Upper lobe of left lung (tissue), 6 donors: ENCODE data around the gene SLF2. TPM values are rescaled to one million over a fixed set of nuclear protein-coding genes. Genes with fewer than 3 reads are reported as not detected.

Source experiments
- ATAC-seq, 2 donors: fragments of 200-7000 bp; cut with Tn5 transposase; one replicate each; pipeline ENCODE4 v1.9.1; 2022; ENCODE audit warnings: mild to moderate bottlenecking in 2 of 2, moderate library complexity in 2 of 2; ENCODE audit not compliant: low FRiP score in 2 of 2
- DNase-seq, 2 donors: peaks; one replicate each; pipeline ENCODE4 v3.0.0-alpha.2; 2019 to 2020
- H3K27ac ChIP-seq, 4 donors: fragments of 200-600 bp; sonication (generic); one replicate each; pipeline ENCODE4 v1.5.1; 2016 to 2019
- H3K27me3 ChIP-seq, 4 donors: fragments of 200-600 bp; sonication (generic); one replicate each; pipeline ENCODE4 v1.5.1; 2017 to 2019
- H3K36me3 ChIP-seq, 4 donors: fragments of 200-600 bp; sonication (generic); one replicate each; pipeline ENCODE4 v1.5.1; 2016 to 2019
- H3K4me1 ChIP-seq, 4 donors: fragments of 200-600 bp; sonication (generic); one replicate each; pipeline ENCODE4 v1.5.1; 2018 to 2019
- H3K4me3 ChIP-seq, 4 donors: fragments of 200-600 bp; sonication (generic); one replicate each; pipeline ENCODE4 v1.5.1; 2017 to 2019; ENCODE audit warnings: mild to moderate bottlenecking in 2 of 4, moderate library complexity in 1 of 4
- H3K9me3 ChIP-seq, 4 donors: fragments of 200-600 bp; sonication (generic); one replicate each; pipeline ENCODE4 v1.5.1; 2018 to 2019
- EP300 ChIP-seq, 4 donors: sonication (generic); formaldehyde crosslinking; IDR thresholded peaks; one replicate each; pipeline ENCODE4 v1.5.1; 2017; ENCODE audit warnings: antibody characterized with exemption in 4 of 4, control low read depth in 2 of 4
- POLR2A ChIP-seq, 4 donors: fragments of 450-650 bp; IDR thresholded peaks; one replicate each; pipeline ENCODE4 v1.5.1; 2016 to 2017; ENCODE audit warnings: antibody characterized with exemption in 4 of 4, mild to moderate bottlenecking in 2 of 4
- POLR2AphosphoS5 ChIP-seq, 2 donors: sonication (generic); formaldehyde crosslinking; IDR thresholded peaks; one replicate each; pipeline ENCODE4 v1.5.1; 2017; ENCODE audit warnings: antibody characterized with exemption in 2 of 2
- WGBS, 2 donors: methylation state at CpG; one replicate each; pipeline ENCODE4 v1.1.5; 2017 to 2018; 5-methylcytosine and 5-hydroxymethylcytosine counted together
- total RNA-seq, 6 donors: library from RNA; depleted of rRNA in 4 of 6; stranded (reverse); fragments of >200 nt in 4 of 6; gene quantifications; one replicate each; pipeline versions ENCODE4 v1.1.0 to v1.2.1, GENCODE V29; 2016 to 2021
- TF ChIP-seq, protein P1 (sequence below), 6 experiments: fragments of 450-650 bp in 4 of 6; fragments of 200-600 bp in 2 of 6; sonication (generic) in 2 of 6; IDR thresholded peaks; one replicate each; pipeline ENCODE4 v1.5.1; 2016 to 2019; ENCODE audit warnings: antibody characterized with exemption in 6 of 6
- donor health status: DM: no; HTN: no; CAD: no; lungs with moderate emphysema.
- donor health status: DM: no; HTN: yes; CAD: no; lungs with severe emphysema.

Gene SLF2
- total RNA-seq, 6 donors from 2014 or later = 13.4 to 60.8 (median 28.2) TPM

DNA sequence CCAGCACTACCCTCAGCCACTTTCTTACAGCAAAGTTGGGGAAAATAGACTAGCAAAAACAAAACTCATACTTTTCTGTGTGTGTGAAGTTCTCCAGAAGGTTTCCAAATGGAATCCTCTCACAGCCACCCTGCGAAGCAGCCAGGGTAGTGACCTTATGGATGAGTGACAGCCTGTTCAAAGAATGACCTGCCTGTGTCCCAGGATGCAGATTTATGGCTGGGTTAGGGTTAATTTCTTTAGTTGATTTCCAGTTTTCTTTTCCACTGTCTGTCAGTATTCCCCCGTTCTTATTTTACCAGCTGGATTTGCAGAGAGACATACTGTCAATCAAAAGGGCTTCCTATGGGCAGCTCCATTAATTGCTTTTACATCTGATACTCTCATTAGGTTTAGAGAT lies 54.1 kb downstream of the SLF2 start:
- Histone ChIP-seq H3K36me3 (peaks cover 4 to 27% (median 11%) of the 10 kb centered on the region in 4 donors), H3K27me3 (no peaks in the 10 kb centered on the region), H3K4me3 (no peak overlapping the region), H3K27ac (no peak overlapping the region), H3K9me3 (no peaks in the 10 kb centered on the region), H3K4me1 (peaks cover 4 to 24% (median 16%) of the 10 kb centered on the region in 4 donors)
- 77 to 82% methylated on average over 2 of the region's 2 CpGs for WGBS, 2 donors
- TF ChIP-seq POLR2A (IDR thresholded peaks at IDR 0.05) (no peak), POLR2AphosphoS5 (IDR thresholded peaks at IDR 0.05) (no peak), EP300 (IDR thresholded peaks at IDR 0.05) (no peak)
- TF ChIP-seq, protein P1, sequence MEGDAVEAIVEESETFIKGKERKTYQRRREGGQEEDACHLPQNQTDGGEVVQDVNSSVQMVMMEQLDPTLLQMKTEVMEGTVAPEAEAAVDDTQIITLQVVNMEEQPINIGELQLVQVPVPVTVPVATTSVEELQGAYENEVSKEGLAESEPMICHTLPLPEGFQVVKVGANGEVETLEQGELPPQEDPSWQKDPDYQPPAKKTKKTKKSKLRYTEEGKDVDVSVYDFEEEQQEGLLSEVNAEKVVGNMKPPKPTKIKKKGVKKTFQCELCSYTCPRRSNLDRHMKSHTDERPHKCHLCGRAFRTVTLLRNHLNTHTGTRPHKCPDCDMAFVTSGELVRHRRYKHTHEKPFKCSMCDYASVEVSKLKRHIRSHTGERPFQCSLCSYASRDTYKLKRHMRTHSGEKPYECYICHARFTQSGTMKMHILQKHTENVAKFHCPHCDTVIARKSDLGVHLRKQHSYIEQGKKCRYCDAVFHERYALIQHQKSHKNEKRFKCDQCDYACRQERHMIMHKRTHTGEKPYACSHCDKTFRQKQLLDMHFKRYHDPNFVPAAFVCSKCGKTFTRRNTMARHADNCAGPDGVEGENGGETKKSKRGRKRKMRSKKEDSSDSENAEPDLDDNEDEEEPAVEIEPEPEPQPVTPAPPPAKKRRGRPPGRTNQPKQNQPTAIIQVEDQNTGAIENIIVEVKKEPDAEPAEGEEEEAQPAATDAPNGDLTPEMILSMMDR (IDR thresholded peaks at IDR 0.05) = no peak
- DNase-seq (no peak), ATAC-seq (no peak)

DNA sequence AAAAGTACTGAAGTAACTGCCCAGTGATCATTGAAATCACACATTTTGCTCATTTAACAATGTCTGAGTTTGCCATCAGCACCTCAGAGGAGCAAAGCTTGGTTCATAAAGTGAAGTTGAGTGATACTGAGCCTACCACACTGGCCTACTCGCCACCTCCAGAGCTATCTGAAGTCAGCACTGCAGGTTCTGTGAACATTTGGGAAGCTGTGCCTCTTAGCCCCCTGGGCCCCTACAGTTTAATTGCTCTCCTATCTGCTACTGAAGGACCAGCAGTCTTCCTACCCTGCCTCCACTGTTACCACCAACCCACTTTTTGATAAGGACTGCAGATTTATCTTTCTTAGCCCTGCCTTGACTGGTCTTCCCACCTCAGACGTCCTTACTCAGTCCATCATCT lies 54.6 kb downstream of the SLF2 start:
- WGBS, 2 donors = 93 to 94% methylated on average over 2 of the region's 2 CpGs
- TF ChIP-seq EP300 (IDR thresholded peaks at IDR 0.05) (no peak), POLR2AphosphoS5 (IDR thresholded peaks at IDR 0.05) (no peak)

DNA sequence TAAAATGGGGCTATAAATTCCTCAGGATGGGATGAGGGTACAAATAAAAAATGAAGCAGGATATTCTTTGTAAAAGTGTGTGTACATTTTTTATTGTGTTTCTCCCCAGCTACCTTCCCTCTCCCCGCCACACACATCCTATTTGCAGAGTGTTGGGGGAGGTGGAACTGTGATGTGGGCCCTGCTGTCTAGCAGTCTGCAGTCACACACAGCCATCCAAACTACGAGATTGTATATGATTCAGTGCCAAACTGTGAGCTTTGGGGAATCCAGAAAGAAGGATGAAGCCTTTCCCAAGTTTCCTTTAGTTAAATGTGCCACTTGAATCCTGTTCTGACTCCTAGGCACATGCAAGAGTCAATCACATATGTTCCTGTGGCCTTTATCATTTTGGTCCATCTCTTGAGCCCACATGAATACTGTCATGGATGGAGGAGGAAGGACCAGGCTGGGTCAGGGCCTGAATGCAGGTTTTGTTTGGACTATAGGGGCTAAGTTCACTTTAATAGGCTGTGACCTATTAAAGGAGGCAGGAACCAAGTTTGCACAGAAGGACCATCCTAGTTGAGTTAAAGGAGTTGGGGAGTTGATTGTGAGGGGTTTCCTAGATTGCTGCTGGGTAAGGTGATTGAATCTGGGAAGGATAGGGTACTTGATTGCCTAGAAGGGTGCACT lies 55.4 kb downstream of the SLF2 start:
- Histone ChIP-seq H3K27me3 (no peaks in the 10 kb centered on the region), H3K9me3 (no peaks in the 10 kb centered on the region), H3K36me3 (peaks cover 0 to 14% (median 7%) of the 10 kb centered on the region in 4 donors), H3K4me3 (no peak overlapping the region), H3K27ac (no peak overlapping the region), H3K4me1 (peaks cover 4 to 24% (median 16%) of the 10 kb centered on the region in 4 donors)
- TF ChIP-seq EP300 (IDR thresholded peaks at IDR 0.05) = no peak
- TF ChIP-seq POLR2AphosphoS5 (IDR thresholded peaks at IDR 0.05) = no peak
- TF ChIP-seq, protein P1 (IDR thresholded peaks at IDR 0.05) = no peak
- TF ChIP-seq POLR2A (IDR thresholded peaks at IDR 0.05) = no peak
- WGBS, 2 donors = 78 to 92% methylated on average over 2 of the region's 2 CpGs
- no peak for ATAC-seq
- no peak for DNase-seq

More for the DNA sequence above, 54.6 kb downstream of the SLF2 start:
- H3K36me3 ChIP-seq = peaks cover 0 to 23% (median 9%) of the 10 kb centered on the region in 4 donors
- H3K4me1 ChIP-seq = peaks cover 4 to 24% (median 16%) of the 10 kb centered on the region in 4 donors
- H3K4me3 ChIP-seq = no peak overlapping the region
- H3K27ac ChIP-seq = no peak overlapping the region
- DNase-seq = no peak
- no peaks in the 10 kb centered on the region for H3K9me3 ChIP-seq
- no peak for ATAC-seq
- no peaks in the 10 kb centered on the region for H3K27me3 ChIP-seq

DNA sequence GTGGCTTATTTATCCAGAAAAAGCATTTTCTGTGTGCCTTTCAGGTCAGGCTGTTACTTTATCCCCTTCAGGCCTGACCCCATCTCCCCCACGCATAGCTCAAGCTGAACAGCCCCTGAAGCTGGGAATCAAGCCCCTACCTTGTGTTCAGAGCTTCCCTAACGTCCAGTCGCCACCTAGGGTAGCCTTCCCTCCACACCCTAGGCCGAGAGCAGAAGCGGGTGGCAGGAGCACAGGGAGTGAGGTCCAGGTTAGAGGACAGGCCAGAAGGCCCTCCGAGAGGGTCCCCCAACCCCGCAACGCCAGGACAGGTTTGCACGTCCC lies 56.1 kb downstream of the SLF2 start:
- H3K4me3 ChIP-seq = peak overlapping the region; percentile 48 to 76 (median 60)
- ATAC-seq = peak in 1 of 2 donors; percentile 5
- peaks cover 0 to 13% (median 7%) of the 10 kb centered on the region in 4 donors for H3K36me3 ChIP-seq
- WGBS, 2 donors = 23 to 28% methylated on average over 8 to 9 of the region's 9 CpGs
- peak overlapping the region in 1 of 4 donors; percentile 55 for H3K27ac ChIP-seq
- no peaks in the 10 kb centered on the region for H3K27me3 ChIP-seq
- peaks cover 4 to 24% (median 16%) of the 10 kb centered on the region in 4 donors for H3K4me1 ChIP-seq
- no peak for DNase-seq
- TF ChIP-seq POLR2AphosphoS5 (IDR thresholded peaks at IDR 0.05) (no peak), POLR2A (IDR thresholded peaks at IDR 0.05) (no peak), EP300 (IDR thresholded peaks at IDR 0.05) (no peak)
- TF ChIP-seq, protein P1 (IDR thresholded peaks at IDR 0.05) = no peak
- no peaks in the 10 kb centered on the region for H3K9me3 ChIP-seq

DNA sequence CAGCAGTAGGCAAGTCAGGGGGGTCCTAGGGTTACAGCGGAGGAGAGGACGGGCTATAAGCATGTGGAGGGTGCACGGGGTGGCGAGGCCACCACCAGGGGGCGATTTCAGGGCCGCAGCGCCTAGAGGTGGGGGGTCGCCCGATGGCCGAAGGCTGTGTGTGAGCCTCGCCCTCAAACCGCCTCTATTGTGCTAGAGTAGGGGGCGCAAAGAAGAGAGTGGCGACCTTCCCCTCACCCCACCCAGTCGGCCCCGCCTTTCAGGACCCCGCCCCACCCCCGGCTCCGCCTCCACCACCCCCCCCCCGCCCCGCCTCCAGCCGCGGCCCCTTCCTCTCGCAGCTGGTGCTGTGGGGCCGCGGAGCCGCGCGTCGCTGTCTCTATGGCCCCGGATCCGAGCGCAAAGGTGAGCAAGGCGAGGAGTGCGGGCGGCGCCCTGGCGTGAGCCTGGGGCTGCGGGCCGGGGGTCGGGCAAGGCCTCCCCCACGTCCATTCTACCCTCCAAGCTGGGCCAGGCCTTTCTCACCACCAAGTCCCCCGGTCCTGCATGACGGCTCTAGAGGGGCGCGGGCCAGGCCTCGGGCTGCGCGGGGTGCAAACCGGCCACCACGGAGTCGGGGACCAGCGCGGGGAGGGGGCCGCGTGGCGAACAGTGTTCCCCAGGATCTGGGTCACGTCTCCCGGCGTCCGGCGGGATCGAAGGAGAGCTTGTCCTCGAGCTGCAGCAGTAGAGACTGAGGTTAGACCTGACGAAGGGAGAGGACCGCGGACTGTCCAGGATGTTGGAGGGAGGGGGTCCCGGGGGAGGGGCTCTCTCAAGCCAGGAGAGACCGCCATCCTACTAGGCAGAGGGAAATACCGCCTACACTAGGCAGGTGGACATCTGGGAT lies 56.7 kb downstream of the SLF2 start, which contains the start of gene SEMA4G:
TSS of gene SEMA4G (plus strand) at position 318 of the 889 bp plus-strand sequence. CDS start 3,409 bp downstream, outside the sequence.
- ATAC-seq = peak; percentile 72 to 78
- no peaks in the 10 kb centered on the region for H3K9me3 ChIP-seq
- H3K4me3 ChIP-seq = peak within 1 kb of the TSS; percentile 48 to 76 (median 60)
- TF ChIP-seq POLR2AphosphoS5 (IDR thresholded peaks at IDR 0.05) (no peak), POLR2A (IDR thresholded peaks at IDR 0.05) (no peak)
- TF ChIP-seq, protein P1 (IDR thresholded peaks at IDR 0.05) = peak; percentile 47 to 83 (median 60)
- peak; percentile 43 to 91 for DNase-seq
- H3K36me3 ChIP-seq = peaks cover 0 to 8% (median 3%) of the 10 kb centered on the region in 4 donors
- no peaks in the 10 kb centered on the region for H3K27me3 ChIP-seq
- peaks cover 4 to 24% (median 16%) of the 10 kb centered on the region in 4 donors for H3K4me1 ChIP-seq
- WGBS, 2 donors = 5 to 7% methylated on average over 14 to 33 of the region's 70 CpGs
- H3K27ac ChIP-seq = peak within 1 kb of the TSS in 2 of 4 donors; percentile 24 to 55
